HK-2 (cell line): Measurements from ENCODE around the gene LPA.
"Not testable (repeated sequence)": the region's sequence is repeated elsewhere in the genome, so short reads cannot be mapped to it uniquely, and the experiment has no call there.

Source experiments
- DNase-seq: peaks from one replicate; pipeline ENCODE4 v3.0.0-alpha.2; 2018; ENCODE audit not compliant: unreplicated experiment

Gene LPA

GRCh38 chr6:160667639-160668481 is 3.8 kb upstream of the LPA start:
- peak; percentile 46 for DNase-seq

DNA sequence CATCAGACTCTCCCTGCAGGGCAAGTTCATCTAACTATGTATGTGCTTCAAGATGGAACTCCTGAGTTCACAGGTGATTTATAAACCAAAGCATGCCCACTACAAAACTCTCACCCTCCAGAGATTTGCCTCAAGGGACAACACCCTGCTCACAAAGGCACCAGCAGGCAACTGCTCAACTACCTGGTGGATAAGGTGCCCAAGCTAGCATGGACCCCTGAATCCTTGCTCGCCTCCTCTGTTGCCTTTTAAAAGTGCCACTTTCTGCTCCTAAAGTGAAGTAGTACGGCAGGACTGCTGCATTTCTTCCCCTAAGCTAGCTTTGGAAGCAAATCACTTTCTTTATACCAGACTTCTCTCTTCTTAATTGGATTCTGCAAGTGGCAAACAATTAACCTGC is 1.2 kb downstream of the LPA start:
- no peak for DNase-seq

DNA sequence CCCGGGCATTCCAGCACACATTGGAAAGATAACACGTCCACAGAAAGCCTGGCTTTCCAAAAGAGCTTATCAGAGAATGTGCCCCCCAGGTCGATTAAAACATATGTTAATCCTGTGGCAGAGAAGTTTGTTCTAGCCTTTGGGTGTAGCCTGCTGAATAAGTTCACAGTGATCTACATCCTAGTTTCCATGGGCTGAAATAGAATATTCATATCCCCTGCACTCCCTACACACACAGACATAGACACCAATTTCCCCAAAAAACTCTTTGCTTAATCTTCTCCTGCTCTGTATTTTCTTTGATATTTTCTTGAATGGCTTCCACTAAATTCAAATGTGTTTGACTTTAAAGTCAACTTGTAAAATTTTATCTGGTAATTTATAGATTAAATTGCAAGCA is 1.6 kb downstream of the LPA start:
- DNase-seq, result no peak

DNA sequence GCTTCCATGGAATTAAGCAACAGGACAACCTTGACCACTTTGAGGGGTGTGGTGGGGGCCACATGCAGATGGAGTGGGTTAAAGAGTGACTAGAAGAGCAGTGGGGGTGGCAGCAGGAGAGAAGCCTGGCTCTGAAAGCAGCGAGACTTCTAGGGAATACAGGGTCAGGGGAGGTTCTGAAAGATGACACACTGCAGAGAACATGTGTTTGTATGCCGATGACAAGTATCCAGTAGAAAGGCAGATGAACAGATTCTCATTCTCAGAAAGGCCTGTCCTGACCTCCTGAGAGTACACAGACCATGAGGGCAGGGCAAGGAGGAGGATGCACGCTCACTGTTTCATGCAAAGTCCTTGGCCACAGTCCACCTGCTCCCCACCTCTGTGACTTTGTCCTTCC is 2.9 kb downstream of the LPA start:
- DNase-seq, result no peak

DNA sequence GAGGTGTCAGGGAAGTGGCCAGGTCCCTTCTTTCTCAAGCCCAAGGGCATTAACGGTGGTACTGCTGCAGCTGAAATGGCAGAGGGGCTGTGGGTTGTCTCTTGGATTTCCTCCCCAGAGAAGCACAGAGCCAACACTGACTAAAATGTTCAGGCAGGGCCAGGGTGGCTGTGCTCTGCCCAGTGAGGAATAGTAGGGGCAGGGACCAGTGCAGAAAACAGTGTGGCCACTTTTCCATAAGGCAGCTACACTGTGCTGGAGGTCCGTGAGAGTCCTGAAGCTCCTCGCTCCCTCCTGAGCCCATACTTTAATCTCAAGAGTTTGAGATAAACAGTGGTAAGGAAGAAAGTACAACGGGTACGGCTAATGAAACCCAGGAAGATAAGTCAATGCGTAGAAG is 4.5 kb downstream of the LPA start:
- DNase-seq, result no peak

- DNase-seq, result no peak
These were observed 29.4 kb downstream of the LPA start for GRCh38 chr6:160634706-160635105.

DNA sequence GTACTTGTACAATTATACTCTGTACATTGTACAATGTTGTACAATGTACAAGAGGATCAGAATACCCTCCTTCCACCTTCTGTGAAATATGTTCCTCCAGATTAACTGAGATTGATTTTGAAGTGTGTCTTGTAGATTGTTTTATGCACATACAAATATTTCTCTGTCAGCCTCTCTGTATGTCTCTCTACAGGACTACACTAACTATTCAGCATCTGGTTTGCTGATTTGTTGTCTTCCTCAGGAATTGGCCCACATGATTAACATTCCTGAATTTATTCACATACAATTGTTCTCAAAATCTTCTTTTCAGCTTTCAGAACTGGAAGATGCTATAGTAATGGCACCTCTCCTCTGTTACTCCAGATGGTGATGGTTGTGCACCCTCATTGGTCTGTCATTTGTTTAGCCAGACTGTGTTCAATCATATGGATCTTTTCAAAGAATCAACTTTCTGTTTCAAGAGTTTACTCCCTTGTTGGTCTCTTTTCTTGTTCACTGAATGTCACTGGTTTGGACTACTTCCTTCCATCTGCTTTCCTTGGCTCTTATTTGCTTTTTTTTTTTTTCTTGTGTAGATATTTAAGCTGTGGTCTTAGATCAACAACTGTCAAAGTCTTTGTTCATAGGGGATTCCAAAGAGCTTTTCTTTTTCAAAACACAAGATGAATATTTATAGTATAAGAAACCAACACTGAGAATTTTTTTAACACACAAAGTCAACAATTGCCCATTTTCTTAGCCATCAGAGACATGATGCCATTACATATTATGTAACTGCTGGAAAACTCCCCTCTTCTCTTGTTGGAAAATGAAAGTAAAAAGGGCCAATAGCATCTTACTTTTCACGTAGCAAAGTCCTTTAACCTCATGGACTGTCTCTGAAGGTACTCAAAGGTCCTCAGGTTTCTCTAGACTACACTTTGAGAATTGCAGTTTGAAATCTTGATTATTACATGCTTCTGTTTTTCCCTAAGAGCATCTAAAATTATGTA is 67.9 kb downstream of the LPA start:
- no peak for DNase-seq

- DNase-seq, result not testable (repeated sequence)
These were observed 68.8 kb downstream of the LPA start for GRCh38 chr6:160595297-160595696.

DNA sequence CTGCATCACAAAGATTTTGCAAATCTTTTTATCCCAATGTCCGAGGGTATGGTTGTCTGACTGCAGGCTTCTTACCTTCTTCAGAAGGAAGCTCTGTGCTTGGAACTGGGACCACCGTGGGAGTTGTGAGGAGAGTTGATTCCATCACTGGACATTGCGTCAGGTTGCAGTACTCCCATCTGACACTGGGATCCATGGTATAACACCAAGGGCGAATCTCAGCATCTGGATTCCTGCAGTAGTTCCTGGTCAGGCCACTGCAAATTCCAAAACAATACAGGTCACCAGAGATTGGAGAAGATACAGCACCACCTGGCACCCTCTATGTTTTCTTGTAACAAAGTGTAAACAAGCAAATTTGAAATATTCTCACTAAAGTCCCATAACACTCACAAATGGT is 77.7 kb downstream of the LPA start:
- DNase-seq, result no peak

- DNase-seq, result no peak
These were observed 80.3 kb downstream of the LPA start for GRCh38 chr6:160583794-160584193.

DNA sequence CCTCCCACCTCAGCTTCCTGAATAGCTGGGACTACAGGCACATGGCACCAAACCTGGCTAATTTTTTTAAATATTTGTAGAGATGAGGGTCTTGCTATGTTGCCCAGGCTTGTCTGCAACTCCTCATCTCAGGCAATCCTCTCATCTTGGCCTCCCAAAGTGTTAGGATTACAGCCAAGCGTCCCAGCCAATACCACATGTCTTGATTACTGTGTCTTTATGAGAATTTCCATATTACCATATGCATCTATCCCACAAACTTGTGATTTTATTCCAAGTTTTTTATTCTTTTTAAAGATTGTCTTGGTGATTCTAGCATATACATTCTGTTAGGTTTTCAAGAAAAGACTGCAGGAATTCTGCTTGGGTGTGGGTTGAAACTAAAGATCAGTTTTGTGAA is 82.7 kb downstream of the LPA start:
- DNase-seq, result no peak

DNA sequence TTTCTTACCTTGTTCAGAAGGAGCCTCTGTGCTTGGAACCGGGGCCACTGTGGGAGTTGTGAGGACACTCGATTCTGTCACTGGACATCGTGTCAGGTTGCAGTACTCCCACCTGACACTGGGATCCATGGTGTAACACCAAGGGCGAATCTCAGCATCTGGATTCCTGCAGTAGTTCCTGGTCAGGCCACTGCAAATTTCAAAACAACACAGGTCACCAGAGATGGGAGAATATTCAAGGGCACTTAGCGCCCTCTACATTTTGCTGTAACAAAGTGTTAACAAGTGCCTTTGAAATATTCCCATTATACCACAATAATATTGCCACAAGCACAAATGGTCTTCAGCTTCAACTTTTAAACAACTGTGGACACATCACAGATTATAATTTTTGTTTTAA is 85.6 kb downstream of the LPA start:
- DNase-seq, result not testable (repeated sequence)

DNA sequence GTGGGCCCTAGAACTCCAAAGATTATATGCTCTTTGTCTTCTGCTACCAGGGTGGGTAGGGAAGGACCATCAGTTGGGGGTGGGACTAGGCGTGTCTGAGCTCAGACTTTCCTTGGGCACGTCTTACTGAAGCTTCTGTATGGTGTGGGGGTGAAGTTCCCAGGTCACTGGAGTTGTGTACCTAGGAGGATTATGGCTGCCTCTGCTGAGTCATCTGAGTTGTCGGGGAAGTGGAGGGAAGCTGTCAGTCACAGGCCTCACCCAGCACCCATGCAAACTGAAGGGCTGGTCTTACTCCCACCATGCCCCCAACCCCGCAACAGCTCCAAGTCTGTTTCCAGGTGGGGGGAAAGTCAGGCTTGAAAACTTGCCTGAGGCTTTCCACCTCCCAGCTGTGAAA is 90.1 kb downstream of the LPA start:
- DNase-seq, result no peak

GRCh38 chr6:160571201-160571600 is 92.9 kb downstream of the LPA start:
- DNase-seq, result not testable (repeated sequence)

DNA sequence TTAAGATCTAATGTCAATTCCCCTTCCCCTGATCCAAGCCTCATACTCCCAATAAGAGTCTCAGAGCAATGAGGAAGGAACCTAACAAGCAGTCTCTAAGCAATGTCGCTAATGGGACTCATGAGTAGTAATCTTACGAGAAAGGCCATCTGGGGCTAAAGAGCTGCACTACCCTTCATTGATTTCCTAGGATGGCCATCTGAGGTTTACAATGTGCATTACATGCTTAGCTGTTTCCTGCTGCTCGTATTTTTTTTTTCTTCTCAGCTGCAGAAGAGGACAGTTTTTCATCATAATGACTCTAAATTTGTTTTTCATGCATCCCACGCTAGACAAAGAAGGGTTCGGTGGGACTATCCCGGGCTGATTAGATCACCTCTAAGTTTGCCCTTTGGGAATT is 119.3 kb downstream of the LPA start:
- no peak for DNase-seq

GRCh38 chr6:160535270-160535669 is 128.8 kb downstream of the LPA start:
- DNase-seq, result no peak

- peak; percentile 56 for DNase-seq
These were observed 129.9 kb downstream of the LPA start for GRCh38 chr6:160534050-160534696.

- DNase-seq, result no peak
These were observed 131.8 kb downstream of the LPA start for GRCh38 chr6:160532315-160532714.

GRCh38 chr6:160531826-160532225 is 132.2 kb downstream of the LPA start:
- no peak for DNase-seq

- DNase-seq, result not testable (repeated sequence)
These were observed 134.6 kb downstream of the LPA start for GRCh38 chr6:160529524-160529923.

DNA sequence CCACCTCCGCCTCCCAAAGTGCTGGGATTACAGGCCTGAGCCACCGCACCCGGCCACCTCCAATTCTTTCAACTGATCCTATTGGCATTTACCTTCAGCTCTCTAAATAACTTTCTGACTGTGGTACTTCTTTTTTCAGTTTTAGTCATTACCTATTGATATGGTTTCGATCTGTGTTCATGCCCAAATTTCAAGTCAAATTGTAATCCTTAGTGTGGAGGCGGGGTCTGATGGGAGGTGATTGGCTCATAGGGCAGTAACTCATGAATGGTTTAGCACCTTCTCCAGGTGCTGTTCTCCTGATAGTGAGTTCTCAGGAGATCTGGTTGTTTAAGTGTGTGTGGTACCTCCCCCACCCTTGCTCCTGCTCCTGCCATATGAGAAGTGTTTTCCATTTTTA is 140.9 kb downstream of the LPA start:
- DNase-seq, result no peak
